Measurements from ENCODE around the gene TRAM2. TPM values are rescaled to one million over a fixed set of nuclear protein-coding genes. Genes with fewer than 3 reads are reported as not detected.

TRAM2 gene
- total and polyA plus RNA-seq, 2 of the 8 experiments (the other 6 are each of a cell fraction or from before 2014, with no cell fraction given): 9.0 to 21.4 TPM

- H3K9ac ChIP-seq (replicated peaks in 1 of 4; ENCODE audit: extremely low read depth in 1 of 4, low read depth in 3 of 4, low read length in 3 of 4): no peak overlapping the region; a peak in 1 of 7 replicates
- no peak overlapping the region for H3K27ac ChIP-seq (ENCODE audit: low read depth, low read length)
- TF ChIP-seq RXRA (IDR thresholded peaks at IDR 0.05; ENCODE audit: insufficient read depth, low read depth, low read length): no peak
- no peak for TF ChIP-seq BCL11A (IDR thresholded peaks at IDR 0.05; ENCODE audit: low read depth in 2 of 2, low read length in 2 of 2)
- TF ChIP-seq CREB1 (IDR thresholded peaks at IDR 0.05): no peak
- TF ChIP-seq ATF2 (IDR thresholded peaks at IDR 0.05; ENCODE audit: low read length): no peak
- TF ChIP-seq SP1 (IDR thresholded peaks at IDR 0.05; ENCODE audit: low read depth, low read length): no peak
These were observed 31.3 kb downstream of the TRAM2 start for GRCh38 chr6:52545406-52546119.

More at GRCh38 chr6:52545406-52546119, 31.3 kb downstream of the TRAM2 start:
- Histone ChIP-seq H3K14ac (ENCODE audit: insufficient read length) (no peak overlapping the region), H4K20me1 (replicated peaks in 1 of 2; ENCODE audit: control insufficient read depth in 1 of 2, insufficient read depth in 2 of 2, low read length in 2 of 2) (no peaks in the 10 kb centered on the region), H4K91ac (replicated peaks; ENCODE audit: insufficient read length, low read length) (no peak overlapping the region), H3K23me2 (ENCODE audit: low read depth, low read length) (no peaks in the 10 kb centered on the region), H2BK20ac (ENCODE audit: low read length) (no peak overlapping the region), H4K8ac (ENCODE audit: extremely low read depth, insufficient read depth, low read length) (no peak overlapping the region), H2AK5ac (ENCODE audit: low read depth, low read length) (no peak overlapping the region), H3K4me2 (ENCODE audit: insufficient read depth in 1 of 2, low read depth in 2 of 2, low read length in 2 of 2) (no peak overlapping the region), H2BK15ac (ENCODE audit: low read length) (no peak overlapping the region), H3K4ac (replicated peaks; ENCODE audit: insufficient read length, low read depth, low read length) (no peak overlapping the region), H3K79me1 (ENCODE audit: low read depth, low read length) (peaks cover 8% of the 10 kb centered on the region; the same call in 1 of the 2 replicates), H2BK12ac (ENCODE audit: low read depth, low read length) (no peak overlapping the region), H3K4me1 (replicated peaks in 1 of 4; ENCODE audit: control insufficient read depth in 3 of 4, insufficient read depth in 4 of 4, low read length in 3 of 4) (peaks cover 0 to 6% (median 3%) of the 10 kb centered on the region in 4 experiments; a peak in 6 of 7 replicates), H3K56ac (replicated peaks; ENCODE audit: insufficient read length, low read depth, low read length) (no peak overlapping the region), H3K27me3 (replicated peaks in 1 of 4; ENCODE audit: control insufficient read depth in 3 of 4, extremely low read depth in 1 of 4, insufficient read depth in 3 of 4, low read length in 3 of 4) (no peaks in the 10 kb centered on the region), H2AFZ (ENCODE audit: low read length) (no peak overlapping the region), H3K36me3 (ENCODE audit: control insufficient read depth in 2 of 4, insufficient read depth in 4 of 4, low read length in 3 of 4) (no peaks in the 10 kb centered on the region; a peak in 1 of 8 replicates), H4K5ac (ENCODE audit: insufficient read length, low read depth, low read length) (no peak overlapping the region), H2BK5ac (ENCODE audit: low read depth, low read length) (no peak overlapping the region), H3K18ac (ENCODE audit: extremely low read depth, low read length) (no peak overlapping the region), H2BK120ac (replicated peaks; ENCODE audit: low read depth, low read length) (no peak overlapping the region), H3K23ac (ENCODE audit: insufficient read length) (no peak overlapping the region), H3K79me2 (ENCODE audit: control insufficient read depth in 1 of 2, insufficient read depth in 2 of 2, low read length in 2 of 2) (peaks cover 0 to 55% of the 10 kb centered on the region in 2 experiments; a peak in 2 of 4 replicates), H3K9me3 (ENCODE audit: insufficient read depth in 2 of 2, low read depth in 1 of 2, low read length in 1 of 2) (no peaks in the 10 kb centered on the region), H3K4me3 (ENCODE audit: extremely low read depth in 1 of 4, insufficient read depth in 2 of 4, low read depth in 3 of 4, low read length in 4 of 4) (no peak overlapping the region)
- CTCF ChIA-PET (ENCODE audit: partially characterized antibody): interaction anchor here (0.6 to 1.9 kb wide), 6 partner anchors 9 to 39 kb away, joined by 3 to 5 read pairs (median 4); no protein-coding TSS in a partner anchor
- 81% methylated on average over 6 of the region's 6 CpGs; no CpG with 5 or more reads in 1 of the 2 experiments for WGBS, 2 experiments (ENCODE audit: extremely low coverage in 1 of 2, insufficient coverage in 1 of 2, insufficient read length in 1 of 2, insufficient replicate concordance in 2 of 2, low coverage in 1 of 2, low lambda C conversion rate in 2 of 2, missing lambda C conversion rate in 1 of 2)
- POLR2A ChIA-PET (ENCODE audit: partially characterized antibody): interaction anchor here (1.4 kb wide), 1 partner anchor 15 kb away, joined by 3 read pairs; no protein-coding TSS in a partner anchor
- DNase-seq (ENCODE audit: low read depth in 1 of 2, low spot score in 2 of 2) (no peak), FAIRE-seq (no peak)
